KMS-11 (cell line): Measurements from ENCODE around the gene KRTAP1-4.

Experiments used
- H2AFZ ChIP-seq: fragments of 200-600 bp; sonication (generic); 2 replicates; pipeline ENCODE4 v1.6.1; 2016; ENCODE audit warnings: antibody characterized with exemption, mixed run types, low read depth
- H3K27ac ChIP-seq: fragments of 200-600 bp; sonication (generic); 2 replicates; pipeline ENCODE4 v1.6.1; 2016; ENCODE audit warnings: mild to moderate bottlenecking, mixed run types
- H3K27me3 ChIP-seq: fragments of 200-600 bp; sonication (generic); 2 replicates; pipeline ENCODE4 v1.6.1; 2017; ENCODE audit warnings: mild to moderate bottlenecking, low read depth, mixed run types, moderate library complexity; ENCODE audit not compliant: insufficient read depth
- H3K36me3 ChIP-seq: fragments of 200-600 bp; sonication (generic); 2 replicates; pipeline ENCODE4 v1.6.1; 2017; ENCODE audit warnings: mild to moderate bottlenecking, mixed run types; ENCODE audit not compliant: insufficient read depth
- H3K4me1 ChIP-seq: fragments of 200-600 bp; sonication (generic); 2 replicates; pipeline ENCODE4 v1.6.1; 2016; ENCODE audit warnings: mild to moderate bottlenecking, low read depth, mixed run types; ENCODE audit not compliant: poor library complexity, severe bottlenecking
- H3K4me2 ChIP-seq: fragments of 200-600 bp; sonication (generic); 2 replicates; pipeline ENCODE4 v1.7.0; 2016; ENCODE audit warnings: mild to moderate bottlenecking, mixed run types
- H3K4me3 ChIP-seq: fragments of 200-600 bp; sonication (generic); IDR thresholded peaks from 2 replicates; pipeline ENCODE4 v1.6.1; 2017; ENCODE audit warnings: low read depth, low read length, mixed read lengths; ENCODE audit not compliant: insufficient read depth
- H3K79me2 ChIP-seq: fragments of 200-600 bp; sonication (generic); 2 replicates; pipeline ENCODE4 v1.6.1; 2016; ENCODE audit warnings: low read depth, mixed run types; ENCODE audit not compliant: insufficient read depth
- H3K9ac ChIP-seq: fragments of 200-600 bp; sonication (generic); 2 replicates; pipeline ENCODE4 v1.6.1; 2016; ENCODE audit warnings: mild to moderate bottlenecking, mixed run types
- H4K20me1 ChIP-seq: fragments of 200-600 bp; sonication (generic); 2 replicates; pipeline ENCODE4 v1.6.1; 2016; ENCODE audit warnings: mild to moderate bottlenecking, mixed run types; ENCODE audit not compliant: insufficient read depth
- CTCF ChIP-seq: fragments of 200-600 bp; sonication (generic); conservative IDR thresholded peaks from 2 replicates; pipeline ENCODE4 v1.6.1; 2017; ENCODE audit warnings: low read depth, mild to moderate bottlenecking, antibody characterized with exemption, low read length, moderate library complexity, mixed read lengths

Gene KRTAP1-4

GRCh38 chr17:40980596-40980995 lies 49.4 kb downstream of the KRTAP1-4 start:
- Histone ChIP-seq H3K27ac (no peak overlapping the region), H3K4me1 (no peaks in the 10 kb centered on the region), H3K4me3 (no peak overlapping the region), H3K27me3 (no peaks in the 10 kb centered on the region), H4K20me1 (no peaks in the 10 kb centered on the region), H3K79me2 (no peaks in the 10 kb centered on the region), H3K9ac (no peak overlapping the region), H3K36me3 (no peaks in the 10 kb centered on the region), H2AFZ (no peak overlapping the region), H3K4me2 (no peak overlapping the region)
- TF ChIP-seq CTCF, result no peak

- H3K4me3 ChIP-seq, result no peak overlapping the region
- TF ChIP-seq CTCF, result no peak
- no peaks in the 10 kb centered on the region for H4K20me1 ChIP-seq
- H3K4me1 ChIP-seq, result no peaks in the 10 kb centered on the region
- H3K4me2 ChIP-seq, result no peak overlapping the region
- H3K9ac ChIP-seq, result no peak overlapping the region
- H2AFZ ChIP-seq, result no peak overlapping the region
- H3K36me3 ChIP-seq, result no peaks in the 10 kb centered on the region
- no peaks in the 10 kb centered on the region for H3K79me2 ChIP-seq
- no peaks in the 10 kb centered on the region for H3K27me3 ChIP-seq
- H3K27ac ChIP-seq, result no peak overlapping the region
Observed at GRCh38 chr17:40980117-40980516, 49.9 kb downstream of the KRTAP1-4 start.
